ENCODE results near the gene NAPEPLD. TPM values are rescaled to one million over a fixed set of nuclear protein-coding genes. Genes with fewer than 3 reads are reported as not detected.

NAPEPLD gene
- total and polyA plus RNA-seq, 2 of the 8 experiments (the other 6 are each of a cell fraction or from before 2014, with no cell fraction given), result 4.2 to 9.9 TPM

DNA sequence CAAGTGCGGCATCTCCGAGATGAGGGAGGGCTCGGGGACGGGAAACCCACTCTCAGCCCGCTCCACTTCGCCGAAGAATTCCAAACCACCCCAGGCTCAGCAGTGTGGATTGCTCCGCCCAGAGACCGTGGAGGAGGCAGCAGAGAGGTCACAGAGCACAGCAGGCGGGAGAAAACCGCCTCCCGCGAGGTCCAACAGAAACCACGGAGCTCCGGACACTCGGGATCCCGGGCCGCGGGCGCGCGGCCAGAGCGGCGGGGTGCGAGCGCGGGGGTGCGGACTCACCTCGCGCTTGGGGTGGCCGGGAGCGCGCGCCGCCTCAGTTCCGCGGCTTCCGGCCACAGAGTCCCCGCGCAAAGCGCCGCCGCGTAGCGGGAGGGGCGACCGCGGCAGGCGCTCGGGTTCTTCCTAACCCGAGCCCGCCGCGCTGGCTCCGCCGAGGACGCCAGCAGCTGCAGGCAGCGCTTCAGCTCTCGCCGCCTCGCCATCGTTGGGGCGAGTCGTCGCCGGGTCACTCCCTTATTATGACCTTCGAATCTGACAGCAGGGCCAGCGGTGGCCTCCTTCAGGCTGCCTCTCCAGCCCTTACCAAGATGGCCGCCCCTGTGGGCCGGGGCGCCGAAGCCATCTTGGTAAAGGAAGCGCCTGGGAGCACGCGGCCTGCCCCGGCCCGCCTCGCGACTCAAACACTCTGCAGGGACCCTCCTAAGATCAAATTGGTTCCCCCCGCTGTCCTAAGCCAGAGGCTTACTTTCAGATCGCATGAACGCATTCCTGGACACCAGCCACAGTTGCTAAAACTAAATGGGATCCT, at the start of gene NAPEPLD (continued):
- TF ChIP-seq SIRT6 (IDR thresholded peaks at IDR 0.05; ENCODE audit: low read length) (no peak), BACH1 (IDR thresholded peaks at IDR 0.05; ENCODE audit: low read length) (peak; percentile 73), HDAC6 (IDR thresholded peaks at IDR 0.05; ENCODE audit: low read depth, low read length) (no peak), KDM4A (IDR thresholded peaks at IDR 0.05; ENCODE audit: low read depth, low read length, severe bottlenecking) (peak; percentile 99), SAP30 (IDR thresholded peaks at IDR 0.05; ENCODE audit: insufficient read depth, insufficient replicate concordance, low read length) (no peak), SRF (IDR thresholded peaks at IDR 0.05; ENCODE audit: low read depth, low read length) (no peak), CBX5 (IDR thresholded peaks at IDR 0.05; ENCODE audit: low read depth, low read length) (no peak), SUZ12 (IDR thresholded peaks at IDR 0.05; ENCODE audit: low read length) (no peak), JUN (IDR thresholded peaks at IDR 0.05; ENCODE audit: low read depth, low read length) (no peak), KDM5A (IDR thresholded peaks at IDR 0.05; ENCODE audit: low read length) (no peak), TBP (IDR thresholded peaks at IDR 0.05; ENCODE audit: low read depth, low read length) (peak; percentile 20; the same call in 1 of the 2 replicates), RXRA (IDR thresholded peaks at IDR 0.05; ENCODE audit: insufficient read depth, low read depth, low read length) (no peak), KDM1A (IDR thresholded peaks at IDR 0.05; ENCODE audit: borderline replicate concordance, low read length) (no peak), ASH2L (IDR thresholded peaks at IDR 0.05; ENCODE audit: low read length) (peak; percentile 94), ZNF274 (IDR thresholded peaks at IDR 0.05; ENCODE audit: borderline replicate concordance, extremely low read depth, low read length) (no peak), BRCA1 (IDR thresholded peaks at IDR 0.05; ENCODE audit: low read depth, low read length) (no peak), EP300 (IDR thresholded peaks at IDR 0.05; ENCODE audit: borderline replicate concordance in 1 of 2, low read depth in 2 of 2, low read length in 2 of 2) (no peak), POU5F1 (IDR thresholded peaks at IDR 0.05; ENCODE audit: low read depth, low read length) (no peak), YY1 (IDR thresholded peaks at IDR 0.05; ENCODE audit: low read depth, low read length) (peak; percentile 100), NRF1 (IDR thresholded peaks at IDR 0.05; ENCODE audit: low read depth, low read length) (no peak)
- TF ChIP-seq, protein P1, sequence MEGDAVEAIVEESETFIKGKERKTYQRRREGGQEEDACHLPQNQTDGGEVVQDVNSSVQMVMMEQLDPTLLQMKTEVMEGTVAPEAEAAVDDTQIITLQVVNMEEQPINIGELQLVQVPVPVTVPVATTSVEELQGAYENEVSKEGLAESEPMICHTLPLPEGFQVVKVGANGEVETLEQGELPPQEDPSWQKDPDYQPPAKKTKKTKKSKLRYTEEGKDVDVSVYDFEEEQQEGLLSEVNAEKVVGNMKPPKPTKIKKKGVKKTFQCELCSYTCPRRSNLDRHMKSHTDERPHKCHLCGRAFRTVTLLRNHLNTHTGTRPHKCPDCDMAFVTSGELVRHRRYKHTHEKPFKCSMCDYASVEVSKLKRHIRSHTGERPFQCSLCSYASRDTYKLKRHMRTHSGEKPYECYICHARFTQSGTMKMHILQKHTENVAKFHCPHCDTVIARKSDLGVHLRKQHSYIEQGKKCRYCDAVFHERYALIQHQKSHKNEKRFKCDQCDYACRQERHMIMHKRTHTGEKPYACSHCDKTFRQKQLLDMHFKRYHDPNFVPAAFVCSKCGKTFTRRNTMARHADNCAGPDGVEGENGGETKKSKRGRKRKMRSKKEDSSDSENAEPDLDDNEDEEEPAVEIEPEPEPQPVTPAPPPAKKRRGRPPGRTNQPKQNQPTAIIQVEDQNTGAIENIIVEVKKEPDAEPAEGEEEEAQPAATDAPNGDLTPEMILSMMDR (IDR thresholded peaks at IDR 0.05; ENCODE audit: control extremely low read depth in 1 of 3, insufficient read depth in 1 of 3, low read depth in 1 of 3, low read length in 3 of 3), result no peak

Data from H1 (cell line).